WTC11 (cell line): ENCODE data around the gene PHLPP2. TPM values are rescaled to one million over a fixed set of nuclear protein-coding genes. Genes with fewer than 3 reads are reported as not detected.

Experiments used
- ATAC-seq: fragments of 200-7000 bp; cut with Tn5 transposase; 2 replicates; pipeline ENCODE4 v1.10.0; 2021; ENCODE audit warnings: mild to moderate bottlenecking, moderate library complexity
- CTCF ChIA-PET: fragments of 300-600 bp; sonication (Branson Sonifier 250); formaldehyde crosslinking; loops from one replicate; lab custom pipeline; 2021; ENCODE audit warnings: antibody characterized with exemption; lab: Charles Lee
- POLR2A ChIA-PET: fragments of 350-600 bp; sonication (Branson Sonifier 250); formaldehyde crosslinking; loops from one replicate; lab custom pipeline; 2021; ENCODE audit warnings: antibody characterized with exemption; lab: Charles Lee
- DNase-seq: peaks from one replicate; pipeline ENCODE4 v3.0.0; 2021; ENCODE audit warnings: low spot score
- H3K27ac Mint-ChIP-seq: 2 replicates; pipeline ENCODE4 v1.8.0; 2021; ENCODE audit warnings: mixed read lengths
- H3K27me3 Mint-ChIP-seq: 2 replicates; pipeline ENCODE4 v1.8.0; 2021; ENCODE audit warnings: low read depth, mild to moderate bottlenecking, moderate library complexity, mixed read lengths
- H3K36me3 Mint-ChIP-seq: 2 replicates; pipeline ENCODE4 v1.8.0; 2021; ENCODE audit warnings: mixed read lengths
- H3K4me1 Mint-ChIP-seq: 2 replicates; pipeline ENCODE4 v1.8.0; 2022; ENCODE audit warnings: mixed read lengths
- H3K4me3 Mint-ChIP-seq: 2 replicates; pipeline ENCODE4 v1.8.0; 2021; ENCODE audit warnings: mild to moderate bottlenecking, moderate library complexity, mixed read lengths
- H3K9me3 Mint-ChIP-seq: 2 replicates; pipeline ENCODE4 v1.8.0; 2021; ENCODE audit warnings: mixed read lengths
- CBFB ChIP-seq: sonication (generic); formaldehyde crosslinking; IDR thresholded peaks from 2 replicates; pipeline ENCODE4 v1.8.1; 2022; ENCODE audit warnings: mild to moderate bottlenecking, low read depth, missing genetic modification reagents
- GRHL2 ChIP-seq: fragments of 250-450 bp; sonication (Bioruptor Pico); IDR thresholded peaks from 2 replicates; pipeline ENCODE4 v1.8.0; 2022; ENCODE audit warnings: mild to moderate bottlenecking, moderate library complexity; ENCODE audit not compliant: insufficient replicate concordance, severe bottlenecking
- JAZF1 ChIP-seq: fragments of 250-450 bp; sonication (Bioruptor Pico); IDR thresholded peaks from 2 replicates; pipeline ENCODE4 v1.9.0; 2021; ENCODE audit warnings: moderate library complexity, mild to moderate bottlenecking, inconsistent platforms
- JUN ChIP-seq: sonication (generic); formaldehyde crosslinking; IDR thresholded peaks from 2 replicates; pipeline ENCODE4 v1.8.0; 2023; ENCODE audit warnings: mild to moderate bottlenecking, missing genetic modification reagents
- NFATC4 ChIP-seq: fragments of 250-450 bp; sonication (Bioruptor Pico); IDR thresholded peaks from 2 replicates; pipeline ENCODE4 v1.9.0; 2021; ENCODE audit warnings: mild to moderate bottlenecking
- NFE2L1 ChIP-seq: sonication (generic); formaldehyde crosslinking; IDR thresholded peaks from 2 replicates; pipeline ENCODE4 v1.8.1; 2023; ENCODE audit warnings: missing genetic modification reagents
- NR2C2 ChIP-seq: sonication (generic); formaldehyde crosslinking; IDR thresholded peaks from 2 replicates; pipeline ENCODE4 v1.8.0; 2022; ENCODE audit warnings: mild to moderate bottlenecking, missing genetic modification reagents
- PRRX2 ChIP-seq: fragments of 250-450 bp; sonication (Bioruptor Pico); IDR thresholded peaks from 2 replicates; pipeline ENCODE4 v1.8.0; 2021; ENCODE audit warnings: mild to moderate bottlenecking
- SMAD4 ChIP-seq: sonication (generic); formaldehyde crosslinking; IDR thresholded peaks from 2 replicates; pipeline ENCODE4 v1.8.0; 2022; ENCODE audit warnings: mild to moderate bottlenecking, missing genetic modification reagents
- TEAD1 ChIP-seq: sonication (generic); formaldehyde crosslinking; IDR thresholded peaks from 2 replicates; pipeline ENCODE4 v1.8.0; 2022; ENCODE audit warnings: mild to moderate bottlenecking, missing genetic modification reagents
- TEAD4 ChIP-seq: sonication (generic); formaldehyde crosslinking; IDR thresholded peaks from 2 replicates; pipeline ENCODE4 v1.8.0; 2022; ENCODE audit warnings: mild to moderate bottlenecking, missing genetic modification reagents
- TP53 ChIP-seq: sonication (generic); formaldehyde crosslinking; IDR thresholded peaks from 2 replicates; pipeline ENCODE4 v1.8.1; 2023; ENCODE audit warnings: mild to moderate bottlenecking, missing genetic modification reagents
- ZBTB21 ChIP-seq: sonication (generic); formaldehyde crosslinking; IDR thresholded peaks from 2 replicates; pipeline ENCODE4 v1.8.1; 2023; ENCODE audit warnings: mild to moderate bottlenecking, missing genetic modification reagents, borderline replicate concordance
- ZNF396 ChIP-seq: fragments of 250-450 bp; sonication (Bioruptor Pico); IDR thresholded peaks from 2 replicates; pipeline ENCODE4 v1.8.0; 2021; ENCODE audit warnings: mild to moderate bottlenecking, moderate library complexity, borderline replicate concordance
- ZNF671 ChIP-seq: fragments of 250-450 bp; sonication (Bioruptor Pico); IDR thresholded peaks from 2 replicates; pipeline ENCODE4 v1.8.0; 2021; ENCODE audit warnings: mild to moderate bottlenecking
- total RNA-seq: library from RNA; stranded (reverse); gene quantifications from 3 replicates; pipeline ENCODE4 v1.2.3, GENCODE V29; 2021
- TF ChIP-seq, protein P1 (sequence below): fragments of 250-450 bp; sonication (Bioruptor Pico); IDR thresholded peaks from 2 replicates; pipeline ENCODE4 v1.9.0; 2021; ENCODE audit warnings: mild to moderate bottlenecking
- TF ChIP-seq, protein P2 (sequence below): fragments of 250-450 bp; sonication (Bioruptor Pico); IDR thresholded peaks from 2 replicates; pipeline ENCODE4 v1.8.0; 2021; ENCODE audit warnings: mild to moderate bottlenecking
- TF ChIP-seq, protein P3 (sequence below): sonication (generic); formaldehyde crosslinking; IDR thresholded peaks from 2 replicates; pipeline ENCODE4 v1.8.0; 2022; ENCODE audit warnings: mild to moderate bottlenecking, missing genetic modification reagents
- TF ChIP-seq, protein P4 (sequence below): sonication (generic); formaldehyde crosslinking; IDR thresholded peaks from 2 replicates; pipeline ENCODE4 v1.8.1; 2022; ENCODE audit warnings: low read depth, mild to moderate bottlenecking, moderate library complexity, missing genetic modification reagents, borderline replicate concordance
- TF ChIP-seq, protein P5 (sequence below): sonication (generic); formaldehyde crosslinking; IDR thresholded peaks from 2 replicates; pipeline ENCODE4 v1.8.0; 2022; ENCODE audit warnings: missing genetic modification reagents
- TF ChIP-seq, protein P6 (sequence below): sonication (generic); formaldehyde crosslinking; IDR thresholded peaks from 2 replicates; pipeline ENCODE4 v1.8.1; 2022; ENCODE audit warnings: missing genetic modification reagents, borderline replicate concordance
- TF ChIP-seq, protein P7 (sequence below): sonication (generic); formaldehyde crosslinking; IDR thresholded peaks from 2 replicates; pipeline ENCODE4 v1.8.1; 2022; ENCODE audit warnings: mild to moderate bottlenecking, moderate library complexity, missing genetic modification reagents
- TF ChIP-seq, protein P8 (sequence below): fragments of 200-600 bp; IDR thresholded peaks from 2 replicates; pipeline ENCODE4 v1.8.0; 2022; ENCODE audit warnings: antibody characterized with exemption

PHLPP2 gene
- total RNA-seq, 1 experiment from 2014 or later, result 29.3 TPM

DNA sequence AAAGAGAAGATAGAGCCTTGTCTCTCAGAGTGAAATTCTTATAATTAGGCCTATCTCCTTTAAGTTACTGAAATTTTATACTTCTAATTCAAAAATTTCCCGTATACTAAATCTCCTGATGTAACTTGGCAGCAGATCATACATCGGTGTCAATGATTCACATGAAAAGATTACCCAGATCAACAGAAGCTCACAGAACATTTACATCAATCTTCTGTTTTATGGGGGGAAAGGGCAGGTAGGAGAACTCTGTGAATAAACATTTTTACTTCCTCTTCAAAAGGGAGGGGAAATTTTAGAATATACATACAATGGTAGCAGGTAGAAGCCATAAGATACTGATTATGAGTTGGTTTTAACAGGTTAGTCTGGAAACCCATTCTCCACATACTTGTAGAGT is 43.1 kb downstream of the PHLPP2 start (continued):
- TF ChIP-seq, protein P1, sequence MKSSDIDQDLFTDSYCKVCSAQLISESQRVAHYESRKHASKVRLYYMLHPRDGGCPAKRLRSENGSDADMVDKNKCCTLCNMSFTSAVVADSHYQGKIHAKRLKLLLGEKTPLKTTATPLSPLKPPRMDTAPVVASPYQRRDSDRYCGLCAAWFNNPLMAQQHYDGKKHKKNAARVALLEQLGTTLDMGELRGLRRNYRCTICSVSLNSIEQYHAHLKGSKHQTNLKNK (CRISPR knock-in tag), result no peak
- TF ChIP-seq PRRX2 (CRISPR knock-in tag) (no peak), GRHL2 (no peak), JUN (no peak)
- TF ChIP-seq, protein P2, sequence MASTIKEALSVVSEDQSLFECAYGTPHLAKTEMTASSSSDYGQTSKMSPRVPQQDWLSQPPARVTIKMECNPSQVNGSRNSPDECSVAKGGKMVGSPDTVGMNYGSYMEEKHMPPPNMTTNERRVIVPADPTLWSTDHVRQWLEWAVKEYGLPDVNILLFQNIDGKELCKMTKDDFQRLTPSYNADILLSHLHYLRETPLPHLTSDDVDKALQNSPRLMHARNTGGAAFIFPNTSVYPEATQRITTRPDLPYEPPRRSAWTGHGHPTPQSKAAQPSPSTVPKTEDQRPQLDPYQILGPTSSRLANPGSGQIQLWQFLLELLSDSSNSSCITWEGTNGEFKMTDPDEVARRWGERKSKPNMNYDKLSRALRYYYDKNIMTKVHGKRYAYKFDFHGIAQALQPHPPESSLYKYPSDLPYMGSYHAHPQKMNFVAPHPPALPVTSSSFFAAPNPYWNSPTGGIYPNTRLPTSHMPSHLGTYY, result no peak

DNA sequence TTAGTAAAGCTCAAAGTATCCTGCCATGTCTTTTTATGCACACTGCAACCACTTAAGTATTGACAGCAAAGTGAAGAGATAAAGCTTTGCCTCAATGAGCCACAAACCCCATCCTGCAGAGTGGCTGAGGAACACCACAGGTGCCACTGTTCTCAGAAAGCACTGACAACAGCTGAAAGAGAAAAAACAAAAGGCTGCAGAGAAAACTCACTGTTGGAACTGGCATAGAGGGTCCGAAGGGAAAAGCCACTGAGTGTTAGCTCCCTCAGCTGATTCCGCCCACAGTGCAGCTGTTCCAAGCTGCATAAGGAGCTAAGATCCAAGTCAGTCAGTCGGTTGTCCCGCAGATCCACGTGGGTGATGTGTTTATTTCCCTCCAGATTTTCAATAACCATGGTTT is 48.3 kb downstream of the PHLPP2 start:
- Mint-ChIP-seq H3K27me3 (no peaks in the 10 kb centered on the region), H3K36me3 (peaks cover 83% of the 10 kb centered on the region), H3K4me3 (no peak overlapping the region), H3K9me3 (no peaks in the 10 kb centered on the region), H3K27ac (0 out of 2 replicates have a peak overlapping the region, but pooled peaks have one; percentile 41), H3K4me1 (no peaks in the 10 kb centered on the region)
- no peak for ATAC-seq
- CTCF ChIA-PET, result interaction anchor here (2.2 kb wide), 1 partner anchor 65 kb away, joined by 6 read pairs; no protein-coding TSS in a partner anchor
- TF ChIP-seq, protein P3, sequence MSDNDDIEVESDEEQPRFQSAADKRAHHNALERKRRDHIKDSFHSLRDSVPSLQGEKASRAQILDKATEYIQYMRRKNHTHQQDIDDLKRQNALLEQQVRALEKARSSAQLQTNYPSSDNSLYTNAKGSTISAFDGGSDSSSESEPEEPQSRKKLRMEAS (CRISPR knock-in tag), result no peak
- no peak for TF ChIP-seq NFE2L1
- TF ChIP-seq, protein P4, sequence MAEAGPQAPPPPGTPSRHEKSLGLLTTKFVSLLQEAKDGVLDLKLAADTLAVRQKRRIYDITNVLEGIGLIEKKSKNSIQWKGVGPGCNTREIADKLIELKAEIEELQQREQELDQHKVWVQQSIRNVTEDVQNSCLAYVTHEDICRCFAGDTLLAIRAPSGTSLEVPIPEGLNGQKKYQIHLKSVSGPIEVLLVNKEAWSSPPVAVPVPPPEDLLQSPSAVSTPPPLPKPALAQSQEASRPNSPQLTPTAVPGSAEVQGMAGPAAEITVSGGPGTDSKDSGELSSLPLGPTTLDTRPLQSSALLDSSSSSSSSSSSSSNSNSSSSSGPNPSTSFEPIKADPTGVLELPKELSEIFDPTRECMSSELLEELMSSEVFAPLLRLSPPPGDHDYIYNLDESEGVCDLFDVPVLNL (CRISPR knock-in tag), result no peak
- TF ChIP-seq, protein P5, sequence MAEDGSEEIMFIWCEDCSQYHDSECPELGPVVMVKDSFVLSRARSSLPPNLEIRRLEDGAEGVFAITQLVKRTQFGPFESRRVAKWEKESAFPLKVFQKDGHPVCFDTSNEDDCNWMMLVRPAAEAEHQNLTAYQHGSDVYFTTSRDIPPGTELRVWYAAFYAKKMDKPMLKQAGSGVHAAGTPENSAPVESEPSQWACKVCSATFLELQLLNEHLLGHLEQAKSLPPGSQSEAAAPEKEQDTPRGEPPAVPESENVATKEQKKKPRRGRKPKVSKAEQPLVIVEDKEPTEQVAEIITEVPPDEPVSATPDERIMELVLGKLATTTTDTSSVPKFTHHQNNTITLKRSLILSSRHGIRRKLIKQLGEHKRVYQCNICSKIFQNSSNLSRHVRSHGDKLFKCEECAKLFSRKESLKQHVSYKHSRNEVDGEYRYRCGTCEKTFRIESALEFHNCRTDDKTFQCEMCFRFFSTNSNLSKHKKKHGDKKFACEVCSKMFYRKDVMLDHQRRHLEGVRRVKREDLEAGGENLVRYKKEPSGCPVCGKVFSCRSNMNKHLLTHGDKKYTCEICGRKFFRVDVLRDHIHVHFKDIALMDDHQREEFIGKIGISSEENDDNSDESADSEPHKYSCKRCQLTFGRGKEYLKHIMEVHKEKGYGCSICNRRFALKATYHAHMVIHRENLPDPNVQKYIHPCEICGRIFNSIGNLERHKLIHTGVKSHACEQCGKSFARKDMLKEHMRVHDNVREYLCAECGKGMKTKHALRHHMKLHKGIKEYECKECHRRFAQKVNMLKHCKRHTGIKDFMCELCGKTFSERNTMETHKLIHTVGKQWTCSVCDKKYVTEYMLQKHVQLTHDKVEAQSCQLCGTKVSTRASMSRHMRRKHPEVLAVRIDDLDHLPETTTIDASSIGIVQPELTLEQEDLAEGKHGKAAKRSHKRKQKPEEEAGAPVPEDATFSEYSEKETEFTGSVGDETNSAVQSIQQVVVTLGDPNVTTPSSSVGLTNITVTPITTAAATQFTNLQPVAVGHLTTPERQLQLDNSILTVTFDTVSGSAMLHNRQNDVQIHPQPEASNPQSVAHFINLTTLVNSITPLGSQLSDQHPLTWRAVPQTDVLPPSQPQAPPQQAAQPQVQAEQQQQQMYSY (CRISPR knock-in tag), result no peak
- no peak for TF ChIP-seq TEAD4 (CRISPR knock-in tag)
- TF ChIP-seq, protein P6, sequence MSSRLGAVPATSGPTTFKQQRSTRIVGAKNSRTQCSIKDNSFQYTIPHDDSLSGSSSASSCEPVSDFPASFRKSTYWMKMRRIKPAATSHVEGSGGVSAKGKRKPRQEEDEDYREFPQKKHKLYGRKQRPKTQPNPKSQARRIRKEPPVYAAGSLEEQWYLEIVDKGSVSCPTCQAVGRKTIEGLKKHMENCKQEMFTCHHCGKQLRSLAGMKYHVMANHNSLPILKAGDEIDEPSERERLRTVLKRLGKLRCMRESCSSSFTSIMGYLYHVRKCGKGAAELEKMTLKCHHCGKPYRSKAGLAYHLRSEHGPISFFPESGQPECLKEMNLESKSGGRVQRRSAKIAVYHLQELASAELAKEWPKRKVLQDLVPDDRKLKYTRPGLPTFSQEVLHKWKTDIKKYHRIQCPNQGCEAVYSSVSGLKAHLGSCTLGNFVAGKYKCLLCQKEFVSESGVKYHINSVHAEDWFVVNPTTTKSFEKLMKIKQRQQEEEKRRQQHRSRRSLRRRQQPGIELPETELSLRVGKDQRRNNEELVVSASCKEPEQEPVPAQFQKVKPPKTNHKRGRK (CRISPR knock-in tag), result no peak
- no peak for TF ChIP-seq CBFB
- no peak for TF ChIP-seq TP53 (CRISPR knock-in tag)
- no peak for TF ChIP-seq ZBTB21
- TF ChIP-seq ZNF671 (CRISPR knock-in tag), result no peak
- TF ChIP-seq, protein P7, sequence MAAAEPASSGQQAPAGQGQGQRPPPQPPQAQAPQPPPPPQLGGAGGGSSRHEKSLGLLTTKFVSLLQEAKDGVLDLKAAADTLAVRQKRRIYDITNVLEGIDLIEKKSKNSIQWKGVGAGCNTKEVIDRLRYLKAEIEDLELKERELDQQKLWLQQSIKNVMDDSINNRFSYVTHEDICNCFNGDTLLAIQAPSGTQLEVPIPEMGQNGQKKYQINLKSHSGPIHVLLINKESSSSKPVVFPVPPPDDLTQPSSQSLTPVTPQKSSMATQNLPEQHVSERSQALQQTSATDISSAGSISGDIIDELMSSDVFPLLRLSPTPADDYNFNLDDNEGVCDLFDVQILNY (CRISPR knock-in tag), result no peak
- no peak for TF ChIP-seq ZNF396 (CRISPR knock-in tag)
- TF ChIP-seq SMAD4 (CRISPR knock-in tag), result no peak
- TF ChIP-seq, protein P8, sequence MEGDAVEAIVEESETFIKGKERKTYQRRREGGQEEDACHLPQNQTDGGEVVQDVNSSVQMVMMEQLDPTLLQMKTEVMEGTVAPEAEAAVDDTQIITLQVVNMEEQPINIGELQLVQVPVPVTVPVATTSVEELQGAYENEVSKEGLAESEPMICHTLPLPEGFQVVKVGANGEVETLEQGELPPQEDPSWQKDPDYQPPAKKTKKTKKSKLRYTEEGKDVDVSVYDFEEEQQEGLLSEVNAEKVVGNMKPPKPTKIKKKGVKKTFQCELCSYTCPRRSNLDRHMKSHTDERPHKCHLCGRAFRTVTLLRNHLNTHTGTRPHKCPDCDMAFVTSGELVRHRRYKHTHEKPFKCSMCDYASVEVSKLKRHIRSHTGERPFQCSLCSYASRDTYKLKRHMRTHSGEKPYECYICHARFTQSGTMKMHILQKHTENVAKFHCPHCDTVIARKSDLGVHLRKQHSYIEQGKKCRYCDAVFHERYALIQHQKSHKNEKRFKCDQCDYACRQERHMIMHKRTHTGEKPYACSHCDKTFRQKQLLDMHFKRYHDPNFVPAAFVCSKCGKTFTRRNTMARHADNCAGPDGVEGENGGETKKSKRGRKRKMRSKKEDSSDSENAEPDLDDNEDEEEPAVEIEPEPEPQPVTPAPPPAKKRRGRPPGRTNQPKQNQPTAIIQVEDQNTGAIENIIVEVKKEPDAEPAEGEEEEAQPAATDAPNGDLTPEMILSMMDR, result no peak
- TF ChIP-seq JAZF1, result no peak
- TF ChIP-seq NFATC4, result no peak
- TF ChIP-seq NR2C2 (CRISPR knock-in tag), result no peak
- TF ChIP-seq, protein P2, result no peak
- no peak for TF ChIP-seq TEAD1
- no peak for DNase-seq
- POLR2A ChIA-PET, result no interaction called here
